ENCODE measurements around the gene EFTUD2. TPM values are rescaled to one million over a fixed set of nuclear protein-coding genes. Genes with fewer than 3 reads are reported as not detected.

Gene EFTUD2
- total and polyA plus RNA-seq, 2 of the 13 experiments (the other 11 are each of a cell fraction or from before 2014, with no cell fraction given), result 111 to 137 TPM

DNA sequence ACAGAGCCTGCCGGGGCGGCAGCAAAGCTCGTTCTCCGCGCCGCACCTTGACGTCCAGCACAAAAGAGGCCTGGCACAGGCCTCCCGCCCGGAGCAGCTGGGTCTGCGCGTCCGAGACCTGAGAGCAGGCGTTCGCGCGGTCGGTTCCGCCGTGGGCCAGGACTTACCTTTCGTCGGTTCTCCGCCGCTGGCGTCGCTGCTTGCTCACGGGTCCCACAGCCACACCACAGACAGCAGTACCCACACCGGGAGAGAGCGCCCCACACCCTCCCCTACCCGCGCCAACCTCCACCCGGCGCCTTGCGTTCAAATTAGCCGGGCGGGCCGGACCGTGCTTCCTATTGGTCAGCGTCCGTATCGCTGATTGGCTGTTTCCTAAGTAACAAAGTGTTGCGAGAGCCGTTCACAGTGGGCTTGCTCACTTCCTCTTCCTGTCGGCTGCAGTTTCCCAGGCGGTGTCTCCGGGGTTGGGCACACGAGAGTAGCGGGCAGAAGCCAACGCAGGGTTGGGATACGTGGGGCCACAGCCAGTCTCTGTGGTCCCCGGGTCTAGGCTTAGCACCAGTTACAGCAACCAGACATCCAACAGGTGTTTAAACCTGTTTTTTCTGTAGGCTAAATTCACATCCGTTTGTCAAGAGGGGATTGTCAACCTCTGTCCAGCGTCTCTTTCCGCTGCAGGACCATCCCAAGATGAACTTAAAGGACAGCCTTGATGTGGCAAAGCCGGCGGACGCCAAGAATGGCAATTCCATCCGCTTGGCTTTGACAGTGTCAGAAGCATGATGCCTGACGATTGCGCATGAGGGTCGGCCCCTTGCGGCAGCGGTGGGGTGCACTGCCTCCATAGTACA is 48.4 kb upstream of the EFTUD2 start, which contains the start of gene KIF18B (continued):
- no peak; the same call in 1 of the 2 replicates for TF ChIP-seq ZNF441 (CRISPR knock-in tag; IDR thresholded peaks at IDR 0.05; ENCODE audit: borderline replicate concordance)
- no peak for TF ChIP-seq KLF11 (CRISPR knock-in tag; IDR thresholded peaks at IDR 0.05)
- no peak for TF ChIP-seq SP1 (IDR thresholded peaks at IDR 0.05)
- TF ChIP-seq SP1 (CRISPR knock-in tag; IDR thresholded peaks at IDR 0.05), result no peak; the same call in 1 of the 2 replicates
- TF ChIP-seq LRRFIP1 (CRISPR knock-in tag; conservative IDR thresholded peaks at IDR 0.05), result no peak
- no peak for TF ChIP-seq ZNF747 (CRISPR knock-in tag; IDR thresholded peaks at IDR 0.05; ENCODE audit: borderline replicate concordance)
- TF ChIP-seq NPAS2 (CRISPR knock-in tag; IDR thresholded peaks at IDR 0.05; ENCODE audit: borderline replicate concordance), result no peak
- no peak for TF ChIP-seq SMARCE1 (IDR thresholded peaks at IDR 0.05; ENCODE audit: borderline replicate concordance)
- peak; percentile 86 for TF ChIP-seq RBFOX2 (IDR thresholded peaks at IDR 0.05; ENCODE audit: low read depth, low read length)
- TF ChIP-seq, protein P1, sequence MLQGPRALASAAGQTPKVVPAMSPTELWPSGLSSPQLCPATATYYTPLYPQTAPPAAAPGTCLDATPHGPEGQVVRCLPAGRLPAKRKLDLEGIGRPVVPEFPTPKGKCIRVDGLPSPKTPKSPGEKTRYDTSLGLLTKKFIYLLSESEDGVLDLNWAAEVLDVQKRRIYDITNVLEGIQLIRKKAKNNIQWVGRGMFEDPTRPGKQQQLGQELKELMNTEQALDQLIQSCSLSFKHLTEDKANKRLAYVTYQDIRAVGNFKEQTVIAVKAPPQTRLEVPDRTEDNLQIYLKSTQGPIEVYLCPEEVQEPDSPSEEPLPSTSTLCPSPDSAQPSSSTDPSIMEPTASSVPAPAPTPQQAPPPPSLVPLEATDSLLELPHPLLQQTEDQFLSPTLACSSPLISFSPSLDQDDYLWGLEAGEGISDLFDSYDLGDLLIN (CRISPR knock-in tag; IDR thresholded peaks at IDR 0.05; ENCODE audit: borderline replicate concordance), result peak; percentile 97; the same call in 1 of the 2 replicates
- peak; percentile 65; the same call in 1 of the 2 replicates for TF ChIP-seq ZSCAN29 (CRISPR knock-in tag; conservative IDR thresholded peaks at IDR 0.05)
- peak; percentile 77; the same call in 1 of the 2 replicates for TF ChIP-seq ZNF598 (CRISPR knock-in tag; IDR thresholded peaks at IDR 0.05; ENCODE audit: borderline replicate concordance)
- peak; percentile 49; the same call in 1 of the 2 replicates for TF ChIP-seq SATB2 (CRISPR knock-in tag; IDR thresholded peaks at IDR 0.05)
- TF ChIP-seq ZNF414 (CRISPR knock-in tag; IDR thresholded peaks at IDR 0.05), result peak; percentile 59; the same call in 1 of the 2 replicates
- TF ChIP-seq RNF2 (conservative IDR thresholded peaks at IDR 0.05; ENCODE audit: low read depth), result no peak
- TF ChIP-seq POLR2G (IDR thresholded peaks at IDR 0.05; ENCODE audit: low read depth, low read length), result peak; percentile 98
- no peak for TF ChIP-seq ZNF883 (CRISPR knock-in tag; IDR thresholded peaks at IDR 0.05; ENCODE audit: not compliant biosample characterization)
- no peak for TF ChIP-seq DZIP1 (CRISPR knock-in tag; IDR thresholded peaks at IDR 0.05)
- peak; percentile 97 for TF ChIP-seq NFYC (CRISPR knock-in tag; IDR thresholded peaks at IDR 0.05)
